H54 (cell line): ENCODE results near the gene FAM222A.

Source experiments
- DNase-seq: peaks from one replicate; pipeline ENCODE4 v3.0.0; 2011; ENCODE audit warnings: low spot score, mixed read lengths; ENCODE audit not compliant: insufficient read length
- FAIRE-seq: peaks from 3 replicates; lab custom pipeline; 2011; peaks lifted over from hg19 to GRCh38; lab: Jason Lieb, UNC
- POLR2A ChIP-seq: IDR thresholded peaks from 2 replicates; pipeline ENCODE4 v1.6.1; 2011; ENCODE audit warnings: low read depth, mild to moderate bottlenecking, low read length

FAM222A gene

GRCh38 chr12:109697877-109698468 lies 15.7 kb upstream of the FAM222A start:
- DNase-seq, result no peak
- FAIRE-seq, result no peak
- no peak for TF ChIP-seq POLR2A

- DNase-seq (no peak), FAIRE-seq (no peak)
- no peak for TF ChIP-seq POLR2A
Measured at GRCh38 chr12:109698820-109699219, 14.8 kb upstream of the FAM222A start.

GRCh38 chr12:109701064-109701463 lies 12.6 kb upstream of the FAM222A start:
- no peak for FAIRE-seq
- no peak for TF ChIP-seq POLR2A
- DNase-seq, result no peak

GRCh38 chr12:109702111-109702841 lies 11.3 kb upstream of the FAM222A start:
- FAIRE-seq (no peak), DNase-seq (no peak)
- no peak for TF ChIP-seq POLR2A

- TF ChIP-seq POLR2A, result no peak
- FAIRE-seq (no peak), DNase-seq (no peak)
Measured at GRCh38 chr12:109703684-109704083, 9.9 kb upstream of the FAM222A start.

GRCh38 chr12:109704371-109705098 lies 9.1 kb upstream of the FAM222A start:
- FAIRE-seq, result no peak
- no peak for TF ChIP-seq POLR2A
- no peak for DNase-seq

GRCh38 chr12:109705291-109705690 lies 8.3 kb upstream of the FAM222A start:
- DNase-seq (no peak), FAIRE-seq (no peak)
- no peak for TF ChIP-seq POLR2A

GRCh38 chr12:109706398-109706746 lies 7.3 kb upstream of the FAM222A start:
- DNase-seq (no peak), FAIRE-seq (no peak)
- TF ChIP-seq POLR2A, result no peak

GRCh38 chr12:109706747-109707469 lies 6.7 kb upstream of the FAM222A start:
- TF ChIP-seq POLR2A, result no peak
- FAIRE-seq (no peak), DNase-seq (no peak)

- DNase-seq, result no peak
- FAIRE-seq, result no peak
- no peak for TF ChIP-seq POLR2A
Measured at GRCh38 chr12:109707470-109707821, 6.2 kb upstream of the FAM222A start.

- TF ChIP-seq POLR2A, result no peak
- DNase-seq (no peak), FAIRE-seq (no peak)
Measured at GRCh38 chr12:109708939-109709338, 4.7 kb upstream of the FAM222A start.

- DNase-seq (no peak), FAIRE-seq (no peak)
- no peak for TF ChIP-seq POLR2A
Measured at GRCh38 chr12:109709401-109709991, 4.1 kb upstream of the FAM222A start.

GRCh38 chr12:109710205-109710746 lies 3.3 kb upstream of the FAM222A start:
- no peak for DNase-seq
- FAIRE-seq, result no peak
- TF ChIP-seq POLR2A, result no peak
